BLaER1 (cell line): ENCODE results near the gene LTN1.
A peak's percentile ranks its signal among the peaks of the same experiment; 100 is the strongest.
"Not testable (repeated sequence)": the region's sequence is repeated elsewhere in the genome, so short reads cannot be mapped to it uniquely, and the experiment has no call there.

Experiments
- H3K27ac ChIP-seq: shearing (Covaris generic); formaldehyde crosslinking; 2 replicates; pipeline ENCODE4 v1.8.1; 2022
- H3K27me3 ChIP-seq: shearing (Covaris generic); formaldehyde crosslinking; 2 replicates; pipeline ENCODE4 v1.8.1; 2022
- H3K36me3 ChIP-seq: shearing (Covaris generic); formaldehyde crosslinking; 2 replicates; pipeline ENCODE4 v1.8.1; 2022
- H3K4me1 ChIP-seq: shearing (Covaris generic); formaldehyde crosslinking; 2 replicates; pipeline ENCODE4 v1.8.1; 2022
- H3K4me2 ChIP-seq: shearing (Covaris generic); formaldehyde crosslinking; 2 replicates; pipeline ENCODE4 v1.8.1; 2022
- H3K4me3 ChIP-seq: shearing (Covaris generic); formaldehyde crosslinking; 2 replicates; pipeline ENCODE4 v1.8.1; 2022
- H3K9ac ChIP-seq: shearing (Covaris generic); formaldehyde crosslinking; 2 replicates; pipeline ENCODE4 v1.8.1; 2022
- H3K9me3 ChIP-seq: shearing (Covaris generic); formaldehyde crosslinking; 2 replicates; pipeline ENCODE4 v1.8.1; 2022
- H4K20me1 ChIP-seq: shearing (Covaris generic); formaldehyde crosslinking; 2 replicates; pipeline ENCODE4 v1.8.1; 2022
- Cebpa-rat ChIP-seq: shearing (Covaris generic); IDR thresholded peaks from 2 replicates; pipeline ENCODE4 v1.8.1; 2022

The LTN1 gene

GRCh38 chr21:28991861-28992525, 684 bp downstream of the LTN1 start:
- Histone ChIP-seq H3K4me3 (peak overlapping the region; percentile 84), H3K36me3 (0 out of 2 replicates have a peak, but pooled peaks cover 5% of the 10 kb centered on the region), H3K9me3 (no peaks in the 10 kb centered on the region), H3K27ac (peak overlapping the region; percentile 82), H3K27me3 (no peaks in the 10 kb centered on the region), H3K4me2 (peak overlapping the region; percentile 92), H4K20me1 (0 out of 2 replicates have a peak, but pooled peaks cover under 1% of the 10 kb centered on the region), H3K9ac (peak overlapping the region; percentile 90), H3K4me1 (peaks cover 23% of the 10 kb centered on the region)
- no peak for TF ChIP-seq Cebpa-rat

GRCh38 chr21:28988146-28988545, 4.5 kb downstream of the LTN1 start:
- not testable (repeated sequence) for H3K27ac ChIP-seq, H4K20me1 ChIP-seq, H3K9me3 ChIP-seq, H3K4me2 ChIP-seq, H3K4me3 ChIP-seq, H3K9ac ChIP-seq, H3K27me3 ChIP-seq
- H3K36me3 ChIP-seq: peaks cover 34% of the 10 kb centered on the region
- H3K4me1 ChIP-seq: peaks cover 18% of the 10 kb centered on the region

- Histone ChIP-seq H3K4me1 (peaks cover 13% of the 10 kb centered on the region), H3K4me2 (no peak overlapping the region), H3K27ac (no peak overlapping the region), H4K20me1 (0 out of 2 replicates have a peak, but pooled peaks cover 5% of the 10 kb centered on the region), H3K9ac (no peak overlapping the region), H3K27me3 (no peaks in the 10 kb centered on the region), H3K9me3 (no peaks in the 10 kb centered on the region), H3K4me3 (no peak overlapping the region), H3K36me3 (peaks cover 48% of the 10 kb centered on the region)
- TF ChIP-seq Cebpa-rat: no peak
Measured at GRCh38 chr21:28986677-28987076, 6.0 kb downstream of the LTN1 start.

- Histone ChIP-seq H3K4me2 (no peak overlapping the region), H3K9ac (no peak overlapping the region), H3K27ac (no peak overlapping the region), H4K20me1 (0 out of 2 replicates have a peak, but pooled peaks cover 5% of the 10 kb centered on the region), H3K4me3 (no peak overlapping the region), H3K27me3 (no peaks in the 10 kb centered on the region), H3K9me3 (no peaks in the 10 kb centered on the region), H3K36me3 (peaks cover 74% of the 10 kb centered on the region), H3K4me1 (no peaks in the 10 kb centered on the region)
- TF ChIP-seq Cebpa-rat: no peak
Measured at GRCh38 chr21:28982637-28983036, 10.0 kb downstream of the LTN1 start.

GRCh38 chr21:28979092-28979491, 13.6 kb downstream of the LTN1 start:
- Histone ChIP-seq H4K20me1 (no peaks in the 10 kb centered on the region), H3K4me1 (no peaks in the 10 kb centered on the region), H3K9ac (no peak overlapping the region), H3K27me3 (no peaks in the 10 kb centered on the region), H3K4me2 (no peak overlapping the region), H3K9me3 (no peaks in the 10 kb centered on the region), H3K4me3 (no peak overlapping the region), H3K27ac (no peak overlapping the region), H3K36me3 (peaks cover 87% of the 10 kb centered on the region)
- no peak for TF ChIP-seq Cebpa-rat

GRCh38 chr21:28975397-28975796, 17.3 kb downstream of the LTN1 start:
- Histone ChIP-seq H3K36me3 (peaks cover 76% of the 10 kb centered on the region), H3K27ac (no peak overlapping the region), H4K20me1 (no peaks in the 10 kb centered on the region), H3K27me3 (no peaks in the 10 kb centered on the region), H3K9ac (no peak overlapping the region), H3K4me3 (no peak overlapping the region), H3K9me3 (no peaks in the 10 kb centered on the region), H3K4me1 (no peaks in the 10 kb centered on the region), H3K4me2 (no peak overlapping the region)
- no peak for TF ChIP-seq Cebpa-rat

- H3K9ac ChIP-seq: no peak overlapping the region
- no peak overlapping the region for H3K4me3 ChIP-seq
- TF ChIP-seq Cebpa-rat: no peak
- H3K27me3 ChIP-seq: no peaks in the 10 kb centered on the region
- H4K20me1 ChIP-seq: no peaks in the 10 kb centered on the region
- no peaks in the 10 kb centered on the region for H3K9me3 ChIP-seq
- H3K4me1 ChIP-seq: no peaks in the 10 kb centered on the region
- no peak overlapping the region for H3K4me2 ChIP-seq
- H3K27ac ChIP-seq: no peak overlapping the region
- H3K36me3 ChIP-seq: peaks cover 79% of the 10 kb centered on the region
Measured at GRCh38 chr21:28974531-28975227, 18.0 kb downstream of the LTN1 start.

- no peak for TF ChIP-seq Cebpa-rat
- Histone ChIP-seq H4K20me1 (peaks cover 3% of the 10 kb centered on the region; the same call in 1 of the 2 replicates), H3K27ac (no peak overlapping the region), H3K36me3 (peaks cover 83% of the 10 kb centered on the region), H3K9me3 (no peaks in the 10 kb centered on the region), H3K9ac (no peak overlapping the region), H3K4me3 (no peak overlapping the region), H3K4me1 (no peaks in the 10 kb centered on the region), H3K27me3 (no peaks in the 10 kb centered on the region), H3K4me2 (no peak overlapping the region)
Measured at GRCh38 chr21:28972398-28972797, 20.3 kb downstream of the LTN1 start.

GRCh38 chr21:28971171-28971570, 21.5 kb downstream of the LTN1 start:
- H3K9me3 ChIP-seq: no peaks in the 10 kb centered on the region
- H4K20me1 ChIP-seq: peaks cover 6% of the 10 kb centered on the region; the same call in 1 of the 2 replicates
- H3K36me3 ChIP-seq: peaks cover 83% of the 10 kb centered on the region
- no peak for TF ChIP-seq Cebpa-rat
- no peak overlapping the region for H3K4me2 ChIP-seq
- no peaks in the 10 kb centered on the region for H3K27me3 ChIP-seq
- H3K4me1 ChIP-seq: no peaks in the 10 kb centered on the region
- H3K27ac ChIP-seq: no peak overlapping the region
- no peak overlapping the region for H3K4me3 ChIP-seq
- no peak overlapping the region for H3K9ac ChIP-seq

GRCh38 chr21:28963831-28964230, 28.8 kb downstream of the LTN1 start:
- Histone ChIP-seq H3K9ac (no peak overlapping the region), H3K4me3 (no peak overlapping the region), H3K36me3 (peaks cover 85% of the 10 kb centered on the region), H4K20me1 (peaks cover 6% of the 10 kb centered on the region; the same call in 1 of the 2 replicates), H3K27me3 (no peaks in the 10 kb centered on the region), H3K4me1 (no peaks in the 10 kb centered on the region), H3K27ac (no peak overlapping the region), H3K9me3 (peaks cover 5% of the 10 kb centered on the region; the same call in 1 of the 2 replicates), H3K4me2 (no peak overlapping the region)
- TF ChIP-seq Cebpa-rat: no peak
